K562 (cell line): Measurements from ENCODE around the gene PLG. TPM values are rescaled to one million over a fixed set of nuclear protein-coding genes. Genes with fewer than 3 reads are reported as not detected.

Source experiments
- ASH1L ChIP-seq: fragments of 450-650 bp; IDR thresholded peaks from 2 replicates; pipeline ENCODE4 v1.6.1; 2018; ENCODE audit warnings: borderline replicate concordance, mild to moderate bottlenecking, low read depth; ENCODE audit not compliant: partially characterized antibody
- CEBPB ChIP-seq: fragments of 450-650 bp; IDR thresholded peaks from 2 replicates; pipeline ENCODE4 v1.6.1; 2016; ENCODE audit warnings: missing genetic modification characterization, missing compliant biosample characterization
- DACH1 ChIP-seq: fragments of 450-650 bp; IDR thresholded peaks from 2 replicates; pipeline ENCODE4 v1.6.1; 2018; ENCODE audit not compliant: partially characterized antibody
- DMBX1 ChIP-seq: fragments of 250-450 bp; sonication (Bioruptor Pico); IDR thresholded peaks from 2 replicates; pipeline ENCODE4 v1.8.0; 2022; ENCODE audit warnings: inconsistent platforms, mild to moderate bottlenecking, moderate library complexity, borderline replicate concordance
- E2F3 ChIP-seq: fragments of 250-450 bp; sonication (Bioruptor Pico); IDR thresholded peaks from 2 replicates; pipeline ENCODE4 v1.4.0; 2020; ENCODE audit warnings: mild to moderate bottlenecking
- HIVEP1 ChIP-seq: fragments of 250-450 bp; sonication (Bioruptor Pico); IDR thresholded peaks from 2 replicates; pipeline ENCODE4 v1.4.0; 2020; ENCODE audit warnings: mild to moderate bottlenecking
- MTF1 ChIP-seq: fragments of 250-450 bp; sonication (Bioruptor Pico); IDR thresholded peaks from 2 replicates; pipeline ENCODE4 v1.9.0; 2021; ENCODE audit warnings: moderate library complexity, mild to moderate bottlenecking, inconsistent platforms, borderline replicate concordance
- MYC ChIP-seq, 2 experiments: fragments of 250-450 bp in 1 of 2; sonication (Bioruptor Pico) in 1 of 2; IDR thresholded peaks; 2 replicates each; pipeline versions ENCODE4 v1.5.1 to v1.6.1; 2012 to 2021; ENCODE audit warnings: low read depth in 2 of 2, borderline replicate concordance in 1 of 2, improper control_type of control experiment in 1 of 2, low read length in 1 of 2, mild to moderate bottlenecking in 1 of 2, moderate library complexity in 1 of 2
- NR2C2 ChIP-seq, 2 experiments: fragments of 200-800 bp in 1 of 2; sonication (Bioruptor generic) in 1 of 2; sonication (generic) in 1 of 2; formaldehyde crosslinking in 1 of 2; IDR thresholded peaks; 2 replicates each; pipeline versions ENCODE4 v1.6.1 to v1.8.0; 2016 to 2022; ENCODE audit warnings: mild to moderate bottlenecking in 1 of 2, missing compliant biosample characterization in 1 of 2, missing genetic modification characterization in 1 of 2, missing genetic modification reagents in 1 of 2
- SMC3 ChIP-seq: conservative IDR thresholded peaks from 2 replicates; pipeline ENCODE4 v1.6.1; 2011; ENCODE audit warnings: low read depth, low read length, improper control_type of control experiment; ENCODE audit not compliant: insufficient read depth
- polyA plus RNA-seq, 8 experiments: library from polyadenylated mRNA; depleted of rRNA in 4 of 8; stranded (reverse) in 5 of 8; unstranded in 3 of 8; fragments of >200 nt; fragmentation: Nextera tagmentation in 2 of 8; fragmentation: Illumina TruSeq in 1 of 8; extraction: Ambion mirVana in 2 of 8; extraction: Trizol in 1 of 8; gene quantifications; 2 replicates each; pipeline versions ENCODE4 v1.2.1 to v1.2.3, GENCODE V29; 2011 to 2014; ENCODE audit warnings: inconsistent platforms in 1 of 8, missing spikeins in 1 of 8
- total RNA-seq, 7 experiments: library from RNA; depleted of rRNA in 6 of 7; stranded (reverse); fragments of >200 nt in 6 of 7; fragmentation: Illumina TruSeq in 2 of 7; extraction: Trizol in 2 of 7; gene quantifications; 2 replicates each; pipeline versions ENCODE4 v1.2.1 to v1.2.3, GENCODE V29; 2011 to 2021; ENCODE audit warnings: low replicate concordance in 1 of 7
- TF ChIP-seq, protein P1 (sequence below): fragments of 250-450 bp; sonication (Bioruptor Pico); IDR thresholded peaks from 2 replicates; pipeline ENCODE4 v1.5.0; 2021; ENCODE audit warnings: mild to moderate bottlenecking, moderate library complexity
- TF ChIP-seq, protein P2 (sequence below): fragments of 250-450 bp; sonication (Bioruptor Pico); IDR thresholded peaks from 2 replicates; pipeline ENCODE4 v1.5.0; 2020; ENCODE audit warnings: mild to moderate bottlenecking, borderline replicate concordance
- TF ChIP-seq, protein P3 (sequence below): IDR thresholded peaks from 3 replicates; pipeline ENCODE4 v1.6.1; 2011; ENCODE audit warnings: borderline replicate concordance, mild to moderate bottlenecking, moderate library complexity; ENCODE audit not compliant: insufficient read length; ENCODE audit errors: extremely low read depth

Gene PLG
- total and polyA plus RNA-seq, 9 of the 15 experiments (the other 6 are each of a cell fraction or from before 2014, with no cell fraction given) = 0.64 TPM; not detected in 8

DNA sequence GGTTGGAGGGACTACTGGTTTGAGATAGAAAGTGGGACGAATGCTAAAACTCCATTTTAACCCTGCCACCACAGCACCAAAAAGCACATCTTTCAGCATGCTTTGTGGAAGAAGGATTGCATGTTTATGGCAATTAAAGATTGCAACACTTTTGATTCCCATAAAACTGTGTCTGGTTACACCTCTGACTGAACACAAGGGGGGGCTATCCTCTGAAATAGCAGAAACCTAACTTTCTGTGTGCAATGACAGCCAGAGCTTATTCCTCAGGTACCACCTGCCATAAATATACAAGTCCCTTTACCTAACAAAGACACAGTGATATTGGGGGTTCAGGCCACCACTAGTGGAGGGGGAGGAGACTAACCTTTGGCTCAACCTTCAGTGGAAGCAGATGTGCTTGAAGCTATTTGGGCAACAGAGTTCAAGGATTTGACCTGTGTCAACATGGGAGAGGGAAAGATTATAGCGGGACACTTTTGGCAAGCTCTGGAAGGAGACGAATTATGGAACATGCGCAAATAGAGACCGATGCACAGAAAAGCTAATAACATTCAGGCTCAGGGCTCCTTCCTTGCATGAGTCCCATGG is 9.6 kb upstream of the PLG start (continued):
- TF ChIP-seq, protein P1, sequence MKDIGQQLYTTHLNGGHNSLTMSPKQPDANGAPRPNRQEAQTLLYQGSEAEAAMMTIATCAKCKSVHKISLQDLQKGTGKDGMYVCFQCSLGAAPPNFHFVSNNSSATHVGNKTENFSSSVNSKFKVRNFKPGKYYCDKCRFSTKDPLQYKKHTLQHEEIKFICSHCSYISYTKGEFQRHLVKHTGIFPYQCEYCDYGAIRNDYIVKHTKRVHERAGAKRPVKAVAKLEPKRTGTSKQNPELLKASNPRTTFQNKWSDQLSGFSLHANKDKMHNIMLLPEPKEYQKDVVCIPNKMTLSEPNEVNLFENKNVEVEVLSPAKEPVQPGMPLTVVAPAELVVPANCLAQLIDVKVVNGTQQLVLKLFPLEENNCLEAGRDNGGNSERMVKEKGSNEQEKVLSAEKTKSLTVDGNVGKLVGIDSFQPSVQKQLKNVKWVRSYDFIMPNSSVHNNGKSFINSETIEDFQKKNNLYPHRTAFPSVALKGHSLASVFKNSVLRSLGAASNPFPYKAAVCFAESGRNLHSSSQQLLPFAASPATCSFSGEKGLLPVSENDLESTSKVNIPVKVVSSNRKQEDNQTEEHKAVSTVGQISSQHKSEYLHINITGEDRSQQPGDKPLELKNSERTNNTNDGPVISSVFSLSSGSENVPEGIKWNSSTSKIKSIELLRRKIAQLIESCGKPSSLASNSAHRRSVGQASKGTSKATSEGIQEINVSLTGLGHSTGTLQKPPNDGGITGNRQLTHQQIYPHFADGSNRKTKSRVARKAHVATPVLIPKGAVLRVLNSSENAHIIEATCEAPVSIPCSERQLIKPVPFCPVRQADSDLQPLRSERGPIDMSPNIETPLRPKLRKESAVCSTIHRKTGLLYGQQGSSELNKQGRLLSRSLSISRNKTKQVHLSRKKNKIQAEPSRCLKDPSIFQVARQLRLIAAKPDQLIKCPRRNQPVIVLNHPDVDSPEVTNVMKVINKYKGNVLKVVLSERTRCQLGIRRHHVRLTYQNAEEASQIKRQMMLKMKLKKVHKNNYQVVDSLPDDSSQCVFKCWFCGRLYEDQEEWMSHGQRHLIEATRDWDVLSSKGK (CRISPR knock-in tag) = no peak
- TF ChIP-seq ASH1L = no peak
- TF ChIP-seq, protein P2, sequence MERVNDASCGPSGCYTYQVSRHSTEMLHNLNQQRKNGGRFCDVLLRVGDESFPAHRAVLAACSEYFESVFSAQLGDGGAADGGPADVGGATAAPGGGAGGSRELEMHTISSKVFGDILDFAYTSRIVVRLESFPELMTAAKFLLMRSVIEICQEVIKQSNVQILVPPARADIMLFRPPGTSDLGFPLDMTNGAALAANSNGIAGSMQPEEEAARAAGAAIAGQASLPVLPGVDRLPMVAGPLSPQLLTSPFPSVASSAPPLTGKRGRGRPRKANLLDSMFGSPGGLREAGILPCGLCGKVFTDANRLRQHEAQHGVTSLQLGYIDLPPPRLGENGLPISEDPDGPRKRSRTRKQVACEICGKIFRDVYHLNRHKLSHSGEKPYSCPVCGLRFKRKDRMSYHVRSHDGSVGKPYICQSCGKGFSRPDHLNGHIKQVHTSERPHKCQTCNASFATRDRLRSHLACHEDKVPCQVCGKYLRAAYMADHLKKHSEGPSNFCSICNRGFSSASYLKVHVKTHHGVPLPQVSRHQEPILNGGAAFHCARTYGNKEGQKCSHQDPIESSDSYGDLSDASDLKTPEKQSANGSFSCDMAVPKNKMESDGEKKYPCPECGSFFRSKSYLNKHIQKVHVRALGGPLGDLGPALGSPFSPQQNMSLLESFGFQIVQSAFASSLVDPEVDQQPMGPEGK (CRISPR knock-in tag) = no peak
- no peak for TF ChIP-seq DACH1
- no peak for TF ChIP-seq HIVEP1 (CRISPR knock-in tag)
- 0 out of 2 replicates have a peak, but pooled peaks have one; percentile 32 for TF ChIP-seq SMC3
- TF ChIP-seq E2F3 (CRISPR knock-in tag) = no peak
- TF ChIP-seq MYC (IDR thresholded peaks at IDR 0.05; ENCODE audit: low read depth, low read length) = no peak
- TF ChIP-seq MYC (CRISPR knock-in tag; IDR thresholded peaks at IDR 0.05; ENCODE audit: borderline replicate concordance, low read depth) = no peak
- TF ChIP-seq NR2C2 (CRISPR knock-in tag; IDR thresholded peaks at IDR 0.05) = no peak
- TF ChIP-seq NR2C2 (tag; IDR thresholded peaks at IDR 0.05) = no peak; the same call in 1 of the 2 replicates
- TF ChIP-seq CEBPB (tag) = peak; percentile 96
- TF ChIP-seq MTF1 (CRISPR knock-in tag) = no peak
- TF ChIP-seq, protein P3, sequence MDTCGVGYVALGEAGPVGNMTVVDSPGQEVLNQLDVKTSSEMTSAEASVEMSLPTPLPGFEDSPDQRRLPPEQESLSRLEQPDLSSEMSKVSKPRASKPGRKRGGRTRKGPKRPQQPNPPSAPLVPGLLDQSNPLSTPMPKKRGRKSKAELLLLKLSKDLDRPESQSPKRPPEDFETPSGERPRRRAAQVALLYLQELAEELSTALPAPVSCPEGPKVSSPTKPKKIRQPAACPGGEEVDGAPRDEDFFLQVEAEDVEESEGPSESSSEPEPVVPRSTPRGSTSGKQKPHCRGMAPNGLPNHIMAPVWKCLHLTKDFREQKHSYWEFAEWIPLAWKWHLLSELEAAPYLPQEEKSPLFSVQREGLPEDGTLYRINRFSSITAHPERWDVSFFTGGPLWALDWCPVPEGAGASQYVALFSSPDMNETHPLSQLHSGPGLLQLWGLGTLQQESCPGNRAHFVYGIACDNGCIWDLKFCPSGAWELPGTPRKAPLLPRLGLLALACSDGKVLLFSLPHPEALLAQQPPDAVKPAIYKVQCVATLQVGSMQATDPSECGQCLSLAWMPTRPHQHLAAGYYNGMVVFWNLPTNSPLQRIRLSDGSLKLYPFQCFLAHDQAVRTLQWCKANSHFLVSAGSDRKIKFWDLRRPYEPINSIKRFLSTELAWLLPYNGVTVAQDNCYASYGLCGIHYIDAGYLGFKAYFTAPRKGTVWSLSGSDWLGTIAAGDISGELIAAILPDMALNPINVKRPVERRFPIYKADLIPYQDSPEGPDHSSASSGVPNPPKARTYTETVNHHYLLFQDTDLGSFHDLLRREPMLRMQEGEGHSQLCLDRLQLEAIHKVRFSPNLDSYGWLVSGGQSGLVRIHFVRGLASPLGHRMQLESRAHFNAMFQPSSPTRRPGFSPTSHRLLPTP = no peak
- TF ChIP-seq DMBX1 = no peak
